ENCODE results near the gene LCN12. TPM values are rescaled to one million over a fixed set of nuclear protein-coding genes. Genes with fewer than 3 reads are reported as not detected.
A peak's percentile ranks its signal among the peaks of the same experiment; 100 is the strongest.

The LCN12 gene
- total and polyA plus RNA-seq, 11 donors = 0.46 to 23.7 (median 4.2) TPM

DNA sequence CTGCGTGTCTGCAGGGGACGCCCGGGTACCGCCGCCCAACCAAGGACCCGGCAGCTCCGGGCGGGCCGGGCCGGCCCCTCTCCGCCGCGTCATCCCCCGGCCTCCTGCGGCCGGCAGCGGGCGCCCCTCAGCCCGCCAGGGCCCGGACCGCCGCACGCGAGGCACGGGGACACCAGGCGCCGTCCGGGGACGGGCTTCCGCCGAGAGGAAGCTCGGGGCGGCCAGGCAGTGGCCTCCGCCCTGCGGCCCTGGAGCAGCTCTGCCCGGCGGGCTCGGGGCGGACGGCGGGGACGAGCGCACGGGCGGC lies 7.9 kb upstream of the LCN12 start:
- Histone ChIP-seq H3K36me3 (peaks cover 7 to 42% (median 32%) of the 10 kb centered on the region in 9 donors), H3K4me1 (peaks cover 7 to 67% (median 37%) of the 10 kb centered on the region in 12 donors), H3K27me3 (no peaks in the 10 kb centered on the region), H3K4me3 (peak overlapping the region; percentile 67 to 97 (median 92)), H3K9me3 (no peaks in the 10 kb centered on the region), H3K27ac (peak overlapping the region; percentile 90 to 98 (median 97))
- TF ChIP-seq POLR2A (IDR thresholded peaks at IDR 0.05) = no peak
- TF ChIP-seq, protein P1, sequence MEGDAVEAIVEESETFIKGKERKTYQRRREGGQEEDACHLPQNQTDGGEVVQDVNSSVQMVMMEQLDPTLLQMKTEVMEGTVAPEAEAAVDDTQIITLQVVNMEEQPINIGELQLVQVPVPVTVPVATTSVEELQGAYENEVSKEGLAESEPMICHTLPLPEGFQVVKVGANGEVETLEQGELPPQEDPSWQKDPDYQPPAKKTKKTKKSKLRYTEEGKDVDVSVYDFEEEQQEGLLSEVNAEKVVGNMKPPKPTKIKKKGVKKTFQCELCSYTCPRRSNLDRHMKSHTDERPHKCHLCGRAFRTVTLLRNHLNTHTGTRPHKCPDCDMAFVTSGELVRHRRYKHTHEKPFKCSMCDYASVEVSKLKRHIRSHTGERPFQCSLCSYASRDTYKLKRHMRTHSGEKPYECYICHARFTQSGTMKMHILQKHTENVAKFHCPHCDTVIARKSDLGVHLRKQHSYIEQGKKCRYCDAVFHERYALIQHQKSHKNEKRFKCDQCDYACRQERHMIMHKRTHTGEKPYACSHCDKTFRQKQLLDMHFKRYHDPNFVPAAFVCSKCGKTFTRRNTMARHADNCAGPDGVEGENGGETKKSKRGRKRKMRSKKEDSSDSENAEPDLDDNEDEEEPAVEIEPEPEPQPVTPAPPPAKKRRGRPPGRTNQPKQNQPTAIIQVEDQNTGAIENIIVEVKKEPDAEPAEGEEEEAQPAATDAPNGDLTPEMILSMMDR (IDR thresholded peaks at IDR 0.05) = peak in 1 of 12 donors; percentile 46
- no peak for DNase-seq
- peak in 3 of 4 donors; percentile 3 to 15 (median 15) for ATAC-seq
- WGBS, 4 donors = 0 to 3% (median 1%) methylated on average over 8 to 45 of the region's 45 CpGs
- intact Hi-C loops (cut with DNase I) = loop anchor here in 9 of 10 donors (1.0 to 5.0 kb wide), 15 partner anchors 42 to 153 kb away; partner anchors contain the start of genes PHPT1 (in 5 of the 9), TMEM141 (in 5 of the 9), EDF1 (in 4 of the 9) and MAMDC4 (in 2 of the 9)

- 4 to 18% (median 5%) methylated on average over 13 to 74 of the region's 74 CpGs for WGBS, 4 donors
- no peaks in the 10 kb centered on the region for H3K9me3 ChIP-seq
- intact Hi-C loops (cut with DNase I) = loop anchor here (1.0 to 5.0 kb wide), 21 partner anchors 38 to 154 kb away; partner anchors contain the start of genes TMEM141 (in 6 of the 10), PHPT1 (in 5 of the 10), EDF1 (in 4 of the 10) and PAXX (in 4 of the 10)
- H3K27me3 ChIP-seq = no peaks in the 10 kb centered on the region
- peaks cover 7 to 70% (median 40%) of the 10 kb centered on the region in 12 donors for H3K4me1 ChIP-seq
- peaks cover 7 to 37% (median 32%) of the 10 kb centered on the region in 9 donors for H3K36me3 ChIP-seq
- H3K4me3 ChIP-seq = peak within 1 kb of the TSS; percentile 67 to 97 (median 92)
- peak within 1 kb of the TSS; percentile 90 to 98 (median 97) for H3K27ac ChIP-seq
- DNase-seq = peak; percentile 96 to 99 (median 97)
- TF ChIP-seq POLR2A (IDR thresholded peaks at IDR 0.05) = peak; percentile 59 to 84
- TF ChIP-seq, protein P1 (IDR thresholded peaks at IDR 0.05) = peak; percentile 90 to 100 (median 98)
- ATAC-seq = peak; percentile 23 to 72 (median 67)
These were observed 7.3 kb upstream of the LCN12 start, which contains the start of the genes C8G and FBXW5 for GRCh38 chr9:136944519-136945332. C8G (plus strand) TSS chr9:136945243; CDS start chr9:136945321, 78 bp downstream. FBXW5 (minus strand) TSS chr9:136944738; CDS start chr9:136944083, 655 bp downstream.

DNA sequence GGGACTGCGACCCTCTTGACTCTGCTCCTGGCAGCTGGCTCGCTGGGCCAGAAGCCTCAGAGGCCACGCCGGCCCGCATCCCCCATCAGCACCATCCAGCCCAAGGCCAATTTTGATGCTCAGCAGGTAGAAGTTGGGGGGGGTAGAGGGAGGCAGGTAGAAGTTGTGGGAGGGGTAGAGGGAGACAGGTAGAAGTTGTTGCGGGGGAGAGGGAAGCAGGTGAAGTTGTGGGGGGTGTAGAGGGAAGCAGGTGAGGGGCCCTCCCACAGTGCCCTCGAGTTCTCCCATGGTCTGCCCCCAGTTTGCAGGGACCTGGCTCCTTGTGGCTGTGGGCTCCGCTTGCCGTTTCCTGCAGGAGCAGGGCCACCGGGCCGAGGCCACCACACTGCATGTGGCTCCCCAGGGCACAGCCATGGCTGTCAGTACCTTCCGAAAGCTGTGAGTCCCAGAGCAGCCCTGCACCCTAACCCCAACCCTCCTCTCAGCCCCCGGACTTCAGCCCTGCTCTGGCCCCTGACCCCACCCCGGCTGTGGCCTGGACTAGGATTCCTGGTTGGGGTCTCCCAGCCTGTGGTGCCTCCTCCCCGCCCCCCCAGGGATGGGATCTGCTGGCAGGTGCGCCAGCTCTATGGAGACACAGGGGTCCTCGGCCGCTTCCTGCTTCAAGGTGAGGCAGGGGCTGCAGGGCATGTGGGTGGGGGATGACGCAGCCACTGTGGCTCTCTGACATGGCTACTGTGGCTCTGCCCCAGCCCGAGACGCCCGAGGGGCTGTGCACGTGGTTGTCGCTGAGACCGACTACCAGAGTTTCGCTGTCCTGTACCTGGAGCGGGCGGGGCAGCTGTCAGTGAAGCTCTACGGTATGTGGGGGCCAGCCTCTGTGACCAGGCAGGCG lies 6.5 kb upstream of the LCN12 start:
- Histone ChIP-seq H3K27ac (no peak overlapping the region), H3K9me3 (no peaks in the 10 kb centered on the region), H3K27me3 (no peaks in the 10 kb centered on the region), H3K4me1 (peaks cover 7 to 70% (median 40%) of the 10 kb centered on the region in 12 donors), H3K36me3 (peaks cover 6 to 28% (median 26%) of the 10 kb centered on the region in 9 donors), H3K4me3 (no peak overlapping the region)
- TF ChIP-seq, protein P1 (IDR thresholded peaks at IDR 0.05) = no peak
- TF ChIP-seq POLR2A (IDR thresholded peaks at IDR 0.05) = no peak
- peak in 1 of 5 donors; percentile 67 for DNase-seq
- intact Hi-C loops (cut with DNase I) = loop anchor here (2.0 to 5.0 kb wide), 11 partner anchors 37 to 155 kb away; partner anchors contain the start of genes PAXX (in 3 of the 10), PHPT1 (in 2 of the 10), TMEM141 (in 2 of the 10) and ABCA2 (in 1 of the 10)
- ATAC-seq = no peak
- WGBS, 4 donors = 88 to 91% (median 90%) methylated on average over 15 to 30 of the region's 30 CpGs

All from heart left ventricle (tissue), 16 donors.